Thyroid gland (tissue), 4 donors: ENCODE results near the gene SP100. TPM values are rescaled to one million over a fixed set of nuclear protein-coding genes. Genes with fewer than 3 reads are reported as not detected.

Experiments
- DNase-seq, 2 donors: peaks; one replicate each; pipeline ENCODE4 v3.0.0-alpha.2; 2019
- H3K27ac ChIP-seq, 3 donors: fragments of 200-600 bp; sonication (generic); 1 replicate in 2 of 3; 2 replicates in 1 of 3; pipeline ENCODE4 v1.5.1; 2016 to 2019; ENCODE audit warnings: mild to moderate bottlenecking in 1 of 3, moderate library complexity in 1 of 3
- H3K27me3 ChIP-seq: fragments of 200-600 bp; sonication (generic); one replicate; pipeline ENCODE4 v1.5.1; 2019
- H3K36me3 ChIP-seq, 2 donors: fragments of 200-600 bp; sonication (generic); one replicate each; pipeline ENCODE4 v1.5.1; 2016 to 2019
- H3K4me1 ChIP-seq, 2 donors: fragments of 200-600 bp; sonication (generic); one replicate each; pipeline ENCODE4 v1.5.1; 2017 to 2019
- H3K4me3 ChIP-seq, 3 donors: fragments of 200-600 bp; sonication (generic); replicated peaks in 1 of 3; 1 replicate in 2 of 3; 2 replicates in 1 of 3; pipeline ENCODE4 v1.5.1; 2016; ENCODE audit warnings: mild to moderate bottlenecking in 1 of 3
- H3K9me3 ChIP-seq: fragments of 200-600 bp; sonication (generic); one replicate; pipeline ENCODE4 v1.5.1; 2017
- CTCF ChIP-seq, 6 experiments: fragments of 200-600 bp in 3 of 6; fragments of 450-650 bp in 3 of 6; sonication (generic) in 3 of 6; IDR thresholded peaks; one replicate each; pipeline ENCODE4 v1.5.1; 2016 to 2019; ENCODE audit warnings: antibody characterized with exemption in 6 of 6, mild to moderate bottlenecking in 2 of 6, inconsistent platforms in 1 of 6, moderate library complexity in 1 of 6
- POLR2A ChIP-seq, 2 donors: fragments of 450-650 bp; IDR thresholded peaks; one replicate each; pipeline ENCODE4 v1.6.1; 2017; ENCODE audit warnings: antibody characterized with exemption in 2 of 2, mild to moderate bottlenecking in 2 of 2, moderate library complexity in 1 of 2
- WGBS, 2 donors: methylation state at CpG; one replicate each; pipeline ENCODE4 v1.1.5; 2017; 5-methylcytosine and 5-hydroxymethylcytosine counted together
- intact Hi-C: fragments of 100-400 bp; cut with DNase I; formaldehyde crosslinking; loops from one replicate; pipeline ENCODE4 v1.15.1; 2023
- total RNA-seq, 4 donors: library from RNA; depleted of rRNA; stranded (reverse); fragments of >200 nt; gene quantifications; one replicate each; pipeline ENCODE4 v1.2.3, GENCODE V29; 2016

The SP100 gene
- total RNA-seq, 4 donors from 2014 or later = 84.0 to 151 (median 98.0) TPM

- Histone ChIP-seq H3K4me1 (no peaks in the 10 kb centered on the region), H3K27me3 (no peaks in the 10 kb centered on the region), H3K4me3 (no peak overlapping the region), H3K9me3 (no peaks in the 10 kb centered on the region), H3K27ac (no peak overlapping the region), H3K36me3 (peaks cover 38 to 43% of the 10 kb centered on the region in 2 donors)
- TF ChIP-seq POLR2A (IDR thresholded peaks at IDR 0.05) = no peak
- no peak for TF ChIP-seq CTCF (IDR thresholded peaks at IDR 0.05)
- 85 to 88% methylated on average over 8 of the region's 8 CpGs for WGBS, 2 donors
- intact Hi-C loops = no loop called here
- DNase-seq = no peak
These were observed 31.8 kb downstream of the SP100 start for GRCh38 chr2:230447455-230448451.

GRCh38 chr2:230449901-230450467 lies 34.0 kb downstream of the SP100 start:
- Histone ChIP-seq H3K4me1 (no peaks in the 10 kb centered on the region), H3K27ac (no peak overlapping the region), H3K27me3 (no peaks in the 10 kb centered on the region), H3K4me3 (no peak overlapping the region), H3K36me3 (peaks cover 28 to 35% of the 10 kb centered on the region in 2 donors), H3K9me3 (no peaks in the 10 kb centered on the region)
- 92 to 93% methylated on average over 6 of the region's 6 CpGs for WGBS, 2 donors
- intact Hi-C loops = no loop called here
- no peak for DNase-seq
- no peak for TF ChIP-seq CTCF (IDR thresholded peaks at IDR 0.05)
- no peak for TF ChIP-seq POLR2A (IDR thresholded peaks at IDR 0.05)

- 96 to 100% methylated on average over 2 of the region's 2 CpGs for WGBS, 2 donors
- H3K27me3 ChIP-seq = no peaks in the 10 kb centered on the region
- intact Hi-C loops = no loop called here
- peaks cover 19 to 21% of the 10 kb centered on the region in 2 donors for H3K36me3 ChIP-seq
- no peaks in the 10 kb centered on the region for H3K4me1 ChIP-seq
- DNase-seq = no peak
- H3K27ac ChIP-seq = no peak overlapping the region
- TF ChIP-seq POLR2A (IDR thresholded peaks at IDR 0.05) = no peak
- TF ChIP-seq CTCF (IDR thresholded peaks at IDR 0.05) = no peak
- H3K9me3 ChIP-seq = no peaks in the 10 kb centered on the region
- no peak overlapping the region for H3K4me3 ChIP-seq
These were observed 37.0 kb downstream of the SP100 start for GRCh38 chr2:230453006-230453405.

- peaks cover 5 to 16% of the 10 kb centered on the region in 2 donors for H3K36me3 ChIP-seq
- no peak for TF ChIP-seq POLR2A (IDR thresholded peaks at IDR 0.05)
- TF ChIP-seq CTCF (IDR thresholded peaks at IDR 0.05) = no peak
- no peak for DNase-seq
- WGBS, 2 donors = 96 to 98% methylated on average over 2 of the region's 2 CpGs
- H3K27me3 ChIP-seq = no peaks in the 10 kb centered on the region
- intact Hi-C loops = no loop called here
- no peak overlapping the region for H3K27ac ChIP-seq
- H3K9me3 ChIP-seq = no peaks in the 10 kb centered on the region
- H3K4me3 ChIP-seq = no peak overlapping the region
- no peaks in the 10 kb centered on the region for H3K4me1 ChIP-seq
These were observed 39.1 kb downstream of the SP100 start for GRCh38 chr2:230455005-230455684.
